OCI-LY3 (cell line): Measurements from ENCODE around the gene RBM41.
A peak's percentile ranks its signal among the peaks of the same experiment; 100 is the strongest.

ENCODE experiments used
- EZH2phosphoT487 ChIP-seq: fragments of 200-600 bp; shearing (Covaris generic); IDR thresholded peaks from 2 replicates; pipeline ENCODE4 v1.6.1; 2018; ENCODE audit warnings: antibody characterized with exemption, mixed run types, low read depth
- TF ChIP-seq, protein P1 (sequence below): fragments of 200-600, 300-600 bp; sonication (generic); IDR thresholded peaks from 2 replicates; pipeline ENCODE4 v1.5.1; 2014; ENCODE audit warnings: antibody characterized with exemption, low read length, low read depth

DNA sequence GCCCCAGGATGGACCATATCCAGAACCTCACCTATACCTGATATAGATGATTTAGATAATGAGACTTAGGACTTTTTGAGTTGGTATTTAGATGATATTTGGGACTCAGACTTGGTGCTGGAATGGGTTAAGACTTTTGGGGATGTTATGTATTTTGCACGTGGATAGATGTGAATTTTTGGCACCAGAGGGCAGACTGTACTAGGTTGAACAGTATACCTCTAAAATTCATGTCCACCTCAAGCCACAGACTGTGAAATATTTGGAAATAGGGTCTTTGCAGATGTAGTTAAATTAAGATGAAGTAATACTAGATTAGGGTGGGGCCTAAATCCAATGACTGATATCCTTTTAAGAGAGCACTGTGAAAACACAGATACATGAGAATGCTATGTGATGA lies 15.6 kb downstream of the RBM41 start:
- TF ChIP-seq, protein P1, sequence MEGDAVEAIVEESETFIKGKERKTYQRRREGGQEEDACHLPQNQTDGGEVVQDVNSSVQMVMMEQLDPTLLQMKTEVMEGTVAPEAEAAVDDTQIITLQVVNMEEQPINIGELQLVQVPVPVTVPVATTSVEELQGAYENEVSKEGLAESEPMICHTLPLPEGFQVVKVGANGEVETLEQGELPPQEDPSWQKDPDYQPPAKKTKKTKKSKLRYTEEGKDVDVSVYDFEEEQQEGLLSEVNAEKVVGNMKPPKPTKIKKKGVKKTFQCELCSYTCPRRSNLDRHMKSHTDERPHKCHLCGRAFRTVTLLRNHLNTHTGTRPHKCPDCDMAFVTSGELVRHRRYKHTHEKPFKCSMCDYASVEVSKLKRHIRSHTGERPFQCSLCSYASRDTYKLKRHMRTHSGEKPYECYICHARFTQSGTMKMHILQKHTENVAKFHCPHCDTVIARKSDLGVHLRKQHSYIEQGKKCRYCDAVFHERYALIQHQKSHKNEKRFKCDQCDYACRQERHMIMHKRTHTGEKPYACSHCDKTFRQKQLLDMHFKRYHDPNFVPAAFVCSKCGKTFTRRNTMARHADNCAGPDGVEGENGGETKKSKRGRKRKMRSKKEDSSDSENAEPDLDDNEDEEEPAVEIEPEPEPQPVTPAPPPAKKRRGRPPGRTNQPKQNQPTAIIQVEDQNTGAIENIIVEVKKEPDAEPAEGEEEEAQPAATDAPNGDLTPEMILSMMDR, result peak; percentile 9; the same call in 1 of the 2 replicates
- no peak for TF ChIP-seq EZH2phosphoT487
